ENCODE results near the gene FARS2. TPM values are rescaled to one million over a fixed set of nuclear protein-coding genes. Genes with fewer than 3 reads are reported as not detected.

FARS2 gene
- polyA plus RNA-seq, 1 experiment = 17.9 TPM

DNA sequence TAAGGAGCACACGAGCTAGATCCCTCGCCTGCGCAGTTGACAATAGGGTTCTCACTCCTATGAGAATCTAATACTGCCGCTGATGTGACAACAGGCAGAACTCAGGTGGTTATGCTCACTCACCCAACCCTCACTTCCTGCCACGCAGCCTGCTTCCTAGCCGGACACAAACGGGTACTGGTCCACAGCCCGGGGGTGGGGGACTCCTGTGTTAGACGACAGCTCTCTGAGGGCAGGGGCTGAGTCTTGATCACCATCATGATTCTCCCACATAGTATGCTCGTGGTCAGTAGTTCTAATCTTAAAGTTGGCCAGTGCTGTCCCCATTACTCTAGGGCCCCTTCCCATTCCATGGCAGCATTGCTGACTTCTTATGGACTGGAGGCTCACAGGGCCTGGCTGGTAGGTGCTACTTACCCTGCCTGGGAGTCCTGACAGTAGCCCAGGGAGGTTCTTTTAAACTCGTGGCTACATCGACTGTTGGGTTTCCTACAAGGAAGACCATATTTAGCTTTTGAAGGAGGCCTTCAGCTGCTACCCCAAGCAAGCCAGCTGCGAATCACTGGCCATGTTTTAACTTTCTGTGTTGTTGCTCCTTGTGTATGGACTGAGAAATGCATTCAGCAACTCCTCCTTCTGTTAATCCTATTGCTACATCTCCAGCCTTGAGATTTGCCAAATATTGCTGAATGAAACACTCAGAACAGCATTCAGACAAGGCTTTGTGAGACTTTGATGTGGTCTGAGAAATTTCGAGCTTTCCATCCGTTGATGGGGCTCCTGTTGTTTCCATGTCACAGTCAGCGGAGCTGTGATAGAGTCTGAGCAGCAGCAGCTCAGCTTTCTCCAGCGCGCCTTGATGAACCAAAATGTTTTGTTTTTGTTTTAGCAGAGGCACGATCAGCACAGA lies 445.1 kb downstream of the FARS2 start:
- H3K36me3 ChIP-seq (ENCODE audit: control insufficient read depth, insufficient read depth, low read length) = no peaks in the 10 kb centered on the region
- no peaks in the 10 kb centered on the region for H3K27me3 ChIP-seq (ENCODE audit: control insufficient read depth, insufficient read depth, low read length)
- no peak overlapping the region for H3K4me3 ChIP-seq (ENCODE audit: low read depth, low read length)
- no peak for DNase-seq (ENCODE audit: low read depth)
- CTCF ChIA-PET = no interaction called here
- POLR2A ChIA-PET = no interaction called here
- TF ChIP-seq, protein P1, sequence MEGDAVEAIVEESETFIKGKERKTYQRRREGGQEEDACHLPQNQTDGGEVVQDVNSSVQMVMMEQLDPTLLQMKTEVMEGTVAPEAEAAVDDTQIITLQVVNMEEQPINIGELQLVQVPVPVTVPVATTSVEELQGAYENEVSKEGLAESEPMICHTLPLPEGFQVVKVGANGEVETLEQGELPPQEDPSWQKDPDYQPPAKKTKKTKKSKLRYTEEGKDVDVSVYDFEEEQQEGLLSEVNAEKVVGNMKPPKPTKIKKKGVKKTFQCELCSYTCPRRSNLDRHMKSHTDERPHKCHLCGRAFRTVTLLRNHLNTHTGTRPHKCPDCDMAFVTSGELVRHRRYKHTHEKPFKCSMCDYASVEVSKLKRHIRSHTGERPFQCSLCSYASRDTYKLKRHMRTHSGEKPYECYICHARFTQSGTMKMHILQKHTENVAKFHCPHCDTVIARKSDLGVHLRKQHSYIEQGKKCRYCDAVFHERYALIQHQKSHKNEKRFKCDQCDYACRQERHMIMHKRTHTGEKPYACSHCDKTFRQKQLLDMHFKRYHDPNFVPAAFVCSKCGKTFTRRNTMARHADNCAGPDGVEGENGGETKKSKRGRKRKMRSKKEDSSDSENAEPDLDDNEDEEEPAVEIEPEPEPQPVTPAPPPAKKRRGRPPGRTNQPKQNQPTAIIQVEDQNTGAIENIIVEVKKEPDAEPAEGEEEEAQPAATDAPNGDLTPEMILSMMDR (IDR thresholded peaks at IDR 0.05; ENCODE audit: insufficient read depth, low read depth, low read length) = no peak

DNA sequence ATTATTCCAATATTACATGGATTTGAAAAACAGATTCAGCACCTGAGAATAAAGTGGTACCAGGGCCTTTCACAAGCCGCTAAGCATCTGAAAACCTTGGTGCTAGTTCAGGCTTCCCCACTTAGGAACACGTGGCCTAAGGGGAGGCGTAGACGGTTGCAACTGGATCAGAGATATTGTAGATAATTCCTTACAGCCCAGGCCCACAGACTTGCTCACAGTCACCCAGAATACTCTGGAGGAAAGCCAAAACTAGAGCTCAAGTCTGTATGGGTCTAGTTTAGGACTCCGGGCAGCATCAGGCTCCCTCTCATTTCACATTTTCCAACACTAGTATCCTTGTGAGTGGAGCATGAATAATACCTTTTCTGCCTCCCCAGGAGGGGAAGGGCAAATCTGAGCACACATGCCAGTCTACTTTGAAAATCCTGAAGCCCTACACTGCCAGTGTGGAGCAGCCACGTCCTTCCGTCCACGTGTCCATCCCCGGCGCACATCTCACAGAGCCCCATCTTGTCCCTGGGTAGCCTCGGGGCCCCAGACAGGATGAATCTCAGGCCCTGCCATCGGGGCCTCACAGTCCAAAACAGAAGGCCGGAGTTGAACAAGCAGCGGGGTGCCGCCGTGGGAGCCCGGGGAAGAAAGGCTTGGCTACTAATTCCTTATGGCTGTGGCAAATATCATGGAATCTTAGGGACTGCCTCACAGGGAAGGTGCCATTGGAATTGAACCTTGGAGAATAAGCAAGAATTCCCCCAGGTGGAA lies 446.1 kb downstream of the FARS2 start:
- no peak for DNase-seq (ENCODE audit: low read depth)
- CTCF ChIA-PET = no interaction called here
- H3K4me3 ChIP-seq (ENCODE audit: low read depth, low read length) = no peak overlapping the region
- POLR2A ChIA-PET = no interaction called here
- no peaks in the 10 kb centered on the region for H3K36me3 ChIP-seq (ENCODE audit: control insufficient read depth, insufficient read depth, low read length)
- no peaks in the 10 kb centered on the region for H3K27me3 ChIP-seq (ENCODE audit: control insufficient read depth, insufficient read depth, low read length)
- TF ChIP-seq, protein P1 (IDR thresholded peaks at IDR 0.05; ENCODE audit: insufficient read depth, low read depth, low read length) = no peak

GRCh38 chr6:5710516-5710915 lies 449.2 kb downstream of the FARS2 start:
- Histone ChIP-seq H3K27me3 (ENCODE audit: control insufficient read depth, insufficient read depth, low read length) (no peaks in the 10 kb centered on the region), H3K4me3 (ENCODE audit: low read depth, low read length) (no peak overlapping the region), H3K36me3 (ENCODE audit: control insufficient read depth, insufficient read depth, low read length) (no peaks in the 10 kb centered on the region)
- POLR2A ChIA-PET = no interaction called here
- CTCF ChIA-PET = no interaction called here
- TF ChIP-seq, protein P1 (IDR thresholded peaks at IDR 0.05; ENCODE audit: insufficient read depth, low read depth, low read length) = no peak
- DNase-seq (ENCODE audit: low read depth) = no peak

GRCh38 chr6:5710936-5711335 lies 449.6 kb downstream of the FARS2 start:
- POLR2A ChIA-PET = no interaction called here
- TF ChIP-seq, protein P1 (IDR thresholded peaks at IDR 0.05; ENCODE audit: insufficient read depth, low read depth, low read length) = no peak
- no peak for DNase-seq (ENCODE audit: low read depth)
- no peak overlapping the region for H3K4me3 ChIP-seq (ENCODE audit: low read depth, low read length)
- CTCF ChIA-PET = no interaction called here
- no peaks in the 10 kb centered on the region for H3K36me3 ChIP-seq (ENCODE audit: control insufficient read depth, insufficient read depth, low read length)
- no peaks in the 10 kb centered on the region for H3K27me3 ChIP-seq (ENCODE audit: control insufficient read depth, insufficient read depth, low read length)
